K562 (cell line): Measurements from ENCODE around the gene REEP3.

Experiments
- CTCF ChIP-seq, 3 experiments: IDR thresholded peaks in 2 of 3; conservative IDR thresholded peaks in 1 of 3; 2 replicates each; pipeline ENCODE4 v1.5.1; 2011 to 2012; ENCODE audit warnings: low read length in 3 of 3, mild to moderate bottlenecking in 3 of 3, control low read depth in 2 of 3, improper control_type of control experiment in 1 of 3, inconsistent platforms in 1 of 3, low read depth in 1 of 3, mixed read lengths in 1 of 3, moderate library complexity in 1 of 3; ENCODE audit not compliant: insufficient read depth in 2 of 3
- FOXM1 ChIP-seq, 2 experiments: fragments of 450-650 bp in 1 of 2; sonication (generic) in 1 of 2; formaldehyde crosslinking in 1 of 2; IDR thresholded peaks; 2 replicates each; pipeline versions ENCODE4 v1.6.1 to v1.9.0; 2017 to 2022; ENCODE audit warnings: low read depth in 2 of 2, mild to moderate bottlenecking in 2 of 2, missing genetic modification reagents in 1 of 2, moderate library complexity in 1 of 2
- GABPA ChIP-seq: fragments of 200-800 bp; sonication (Bioruptor generic); conservative IDR thresholded peaks from 2 replicates; pipeline ENCODE4 v1.6.1; 2016; ENCODE audit warnings: low read depth, missing genetic modification characterization, missing compliant biosample characterization
- JUND ChIP-seq, 2 experiments: IDR thresholded peaks; 2 replicates in 1 of 2; 3 replicates in 1 of 2; pipeline ENCODE4 v1.6.1; 2011; ENCODE audit warnings: borderline replicate concordance in 2 of 2, low read depth in 2 of 2, low read length in 2 of 2, improper control_type of control experiment in 1 of 2, missing biosample characterization in 1 of 2, missing genetic modification characterization in 1 of 2, missing genetic modification reagents in 1 of 2
- TAL1 ChIP-seq: fragments of 450-650 bp; IDR thresholded peaks from 2 replicates; pipeline ENCODE4 v1.6.1; 2016; ENCODE audit warnings: mild to moderate bottlenecking
- TARDBP ChIP-seq: fragments of 450-650 bp; IDR thresholded peaks from 2 replicates; pipeline ENCODE4 v1.6.1; 2016
- TFAP4 ChIP-seq: sonication (generic); formaldehyde crosslinking; IDR thresholded peaks from 2 replicates; pipeline ENCODE4 v1.8.0; 2022; ENCODE audit warnings: missing genetic modification reagents, mild to moderate bottlenecking, moderate library complexity, borderline replicate concordance

- TF ChIP-seq TAL1: no peak
- TF ChIP-seq TFAP4 (CRISPR knock-in tag): no peak
- no peak for TF ChIP-seq CTCF (IDR thresholded peaks at IDR 0.05 in 2 of 3, conservative IDR thresholded peaks at IDR 0.05 in 1 of 3; ENCODE audit: insufficient read depth in 2 of 3, low read depth in 1 of 3, low read length in 3 of 3)
- no peak for TF ChIP-seq TARDBP
- no peak for TF ChIP-seq JUND (IDR thresholded peaks at IDR 0.05; ENCODE audit: borderline replicate concordance, low read depth, low read length)
- no peak for TF ChIP-seq JUND (tag; IDR thresholded peaks at IDR 0.05; ENCODE audit: borderline replicate concordance, low read depth, low read length)
- no peak for TF ChIP-seq GABPA (tag)
- no peak for TF ChIP-seq FOXM1 (IDR thresholded peaks at IDR 0.05; ENCODE audit: low read depth)
- no peak for TF ChIP-seq FOXM1 (CRISPR knock-in tag; IDR thresholded peaks at IDR 0.05; ENCODE audit: low read depth)
These were observed 136.6 kb downstream of the REEP3 start for GRCh38 chr10:63657761-63658160.
